ENCODE data around the gene TMEM139.

DNA sequence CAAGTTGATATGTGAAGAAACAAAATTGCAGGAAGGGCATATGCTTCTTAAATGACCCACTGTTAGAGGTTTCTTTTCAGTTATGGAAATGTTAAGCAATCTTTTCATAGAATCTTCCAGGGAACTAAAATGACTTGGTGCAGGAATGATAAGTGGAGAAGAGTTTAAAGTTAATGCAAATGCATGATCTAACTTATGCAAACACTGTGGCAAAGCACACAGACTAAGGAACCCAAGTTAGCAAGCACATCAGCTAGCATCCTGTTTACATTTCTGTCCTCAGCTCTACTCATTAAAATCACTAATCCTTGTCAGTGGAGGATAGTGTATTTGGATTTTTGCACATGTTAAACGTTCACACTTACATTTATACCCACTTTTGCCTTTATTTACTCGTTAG, 40.5 kb downstream of the TMEM139 start:
- TF ChIP-seq, protein P1, sequence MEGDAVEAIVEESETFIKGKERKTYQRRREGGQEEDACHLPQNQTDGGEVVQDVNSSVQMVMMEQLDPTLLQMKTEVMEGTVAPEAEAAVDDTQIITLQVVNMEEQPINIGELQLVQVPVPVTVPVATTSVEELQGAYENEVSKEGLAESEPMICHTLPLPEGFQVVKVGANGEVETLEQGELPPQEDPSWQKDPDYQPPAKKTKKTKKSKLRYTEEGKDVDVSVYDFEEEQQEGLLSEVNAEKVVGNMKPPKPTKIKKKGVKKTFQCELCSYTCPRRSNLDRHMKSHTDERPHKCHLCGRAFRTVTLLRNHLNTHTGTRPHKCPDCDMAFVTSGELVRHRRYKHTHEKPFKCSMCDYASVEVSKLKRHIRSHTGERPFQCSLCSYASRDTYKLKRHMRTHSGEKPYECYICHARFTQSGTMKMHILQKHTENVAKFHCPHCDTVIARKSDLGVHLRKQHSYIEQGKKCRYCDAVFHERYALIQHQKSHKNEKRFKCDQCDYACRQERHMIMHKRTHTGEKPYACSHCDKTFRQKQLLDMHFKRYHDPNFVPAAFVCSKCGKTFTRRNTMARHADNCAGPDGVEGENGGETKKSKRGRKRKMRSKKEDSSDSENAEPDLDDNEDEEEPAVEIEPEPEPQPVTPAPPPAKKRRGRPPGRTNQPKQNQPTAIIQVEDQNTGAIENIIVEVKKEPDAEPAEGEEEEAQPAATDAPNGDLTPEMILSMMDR (IDR thresholded peaks at IDR 0.05), result no peak
- TF ChIP-seq TAF1 (IDR thresholded peaks at IDR 0.05; ENCODE audit: borderline replicate concordance, low read depth, low read length) (no peak), RFX5 (IDR thresholded peaks at IDR 0.05; ENCODE audit: low read length) (no peak), NFIC (IDR thresholded peaks at IDR 0.05; ENCODE audit: borderline replicate concordance) (no peak), EZH2phosphoT487 (IDR thresholded peaks at IDR 0.05; ENCODE audit: borderline replicate concordance, low read depth) (no peak), FOSL2 (IDR thresholded peaks at IDR 0.05; ENCODE audit: borderline replicate concordance, low read depth) (no peak), RAD21 (IDR thresholded peaks at IDR 0.05; ENCODE audit: low read length) (no peak), TEAD4 (IDR thresholded peaks at IDR 0.05; ENCODE audit: borderline replicate concordance, insufficient read depth) (no peak)
- TF ChIP-seq, protein P2, sequence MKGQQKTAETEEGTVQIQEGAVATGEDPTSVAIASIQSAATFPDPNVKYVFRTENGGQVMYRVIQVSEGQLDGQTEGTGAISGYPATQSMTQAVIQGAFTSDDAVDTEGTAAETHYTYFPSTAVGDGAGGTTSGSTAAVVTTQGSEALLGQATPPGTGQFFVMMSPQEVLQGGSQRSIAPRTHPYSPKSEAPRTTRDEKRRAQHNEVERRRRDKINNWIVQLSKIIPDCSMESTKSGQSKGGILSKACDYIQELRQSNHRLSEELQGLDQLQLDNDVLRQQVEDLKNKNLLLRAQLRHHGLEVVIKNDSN (IDR thresholded peaks at IDR 0.05; ENCODE audit: borderline replicate concordance, low read depth), result no peak
